AG08395 (cell line): ENCODE data around the gene BCOR.

Experiments
- DNase-seq: peaks from one replicate; pipeline ENCODE4 v3.0.0; 2012; ENCODE audit warnings: mixed read lengths, low spot score

BCOR gene

GRCh38 chrX:40098264-40099054, 701 bp upstream of the BCOR start:
- DNase-seq, result no peak

- DNase-seq, result no peak
These were observed 636 bp downstream of the BCOR start for GRCh38 chrX:40097141-40097503.

GRCh38 chrX:40096395-40097091, 1.2 kb downstream of the BCOR start:
- no peak for DNase-seq

- DNase-seq, result no peak
These were observed 2.0 kb downstream of the BCOR start for GRCh38 chrX:40095583-40096394.

- DNase-seq, result no peak
These were observed 2.7 kb downstream of the BCOR start for GRCh38 chrX:40094900-40095582.

GRCh38 chrX:40094041-40094899, 3.5 kb downstream of the BCOR start:
- DNase-seq, result no peak

- DNase-seq, result no peak
These were observed 4.2 kb downstream of the BCOR start for GRCh38 chrX:40093586-40093985.

- DNase-seq, result no peak
These were observed 4.8 kb downstream of the BCOR start for GRCh38 chrX:40092808-40093435.

- DNase-seq, result no peak
These were observed 5.9 kb downstream of the BCOR start for GRCh38 chrX:40091691-40092421.

- no peak for DNase-seq
These were observed 6.8 kb downstream of the BCOR start for GRCh38 chrX:40090961-40091360.

- DNase-seq, result no peak
These were observed 7.5 kb downstream of the BCOR start for GRCh38 chrX:40090050-40090804.

GRCh38 chrX:40088803-40089540, 8.8 kb downstream of the BCOR start:
- no peak for DNase-seq

GRCh38 chrX:40088299-40088625, 9.5 kb downstream of the BCOR start:
- DNase-seq, result no peak

- no peak for DNase-seq
These were observed 10.1 kb downstream of the BCOR start for GRCh38 chrX:40087425-40088298.

- no peak for DNase-seq
These were observed 11.0 kb downstream of the BCOR start for GRCh38 chrX:40086569-40087335.

GRCh38 chrX:40085714-40086113, 12.0 kb downstream of the BCOR start:
- no peak for DNase-seq

- peak; percentile 66 for DNase-seq
These were observed 12.6 kb downstream of the BCOR start for GRCh38 chrX:40085102-40085551.
